Measurements from ENCODE around the gene ITPR2.

The ITPR2 gene

DNA sequence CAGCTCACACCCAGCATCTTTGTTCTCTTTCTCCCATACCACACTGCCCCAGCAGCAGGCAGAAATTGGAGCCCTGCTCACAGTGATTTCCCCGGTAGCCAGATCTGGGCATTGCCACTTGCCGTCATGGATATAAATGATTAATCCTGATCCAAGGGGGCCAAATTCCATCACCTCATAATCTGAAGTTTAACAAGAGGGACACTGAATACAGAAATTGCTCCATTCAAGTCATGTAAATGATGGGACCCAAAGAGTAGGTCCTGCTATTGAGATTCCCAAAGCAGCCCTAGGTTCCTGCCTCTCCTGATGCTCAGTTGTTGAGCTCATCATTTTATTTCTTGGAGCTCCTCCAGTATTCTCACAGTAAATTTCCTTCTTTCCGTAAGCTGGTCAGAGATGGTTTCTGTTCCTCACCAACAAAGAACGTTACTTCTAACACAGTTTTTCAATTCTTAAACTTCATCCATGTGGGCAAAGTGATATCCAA is 11.7 kb downstream of the ITPR2 start:
- DNase-seq (ENCODE audit: low spot score), result peak; percentile 11

DNA sequence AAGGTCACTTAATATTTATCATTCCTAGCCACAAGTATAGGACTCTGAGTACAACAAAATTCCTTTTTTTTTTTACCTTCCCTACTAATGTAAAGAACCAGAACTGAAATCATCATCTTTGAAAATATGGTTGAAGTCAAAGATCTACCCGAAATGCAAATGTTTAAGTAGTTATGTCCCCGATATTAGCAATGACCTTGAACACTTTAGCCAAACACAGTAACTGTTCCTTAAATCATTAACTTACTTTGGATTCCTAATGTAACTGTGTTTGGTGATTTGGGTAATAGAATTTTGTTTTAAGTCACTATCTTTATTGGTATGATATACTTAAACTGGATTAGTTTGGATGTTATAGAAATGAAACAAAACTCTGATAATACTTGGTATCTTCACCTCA is 14.4 kb downstream of the ITPR2 start:
- no peak for DNase-seq (ENCODE audit: low spot score)

- no peak for DNase-seq (ENCODE audit: low spot score)
Observed at GRCh38 chr12:26818201-26818600, 14.8 kb downstream of the ITPR2 start.

DNA sequence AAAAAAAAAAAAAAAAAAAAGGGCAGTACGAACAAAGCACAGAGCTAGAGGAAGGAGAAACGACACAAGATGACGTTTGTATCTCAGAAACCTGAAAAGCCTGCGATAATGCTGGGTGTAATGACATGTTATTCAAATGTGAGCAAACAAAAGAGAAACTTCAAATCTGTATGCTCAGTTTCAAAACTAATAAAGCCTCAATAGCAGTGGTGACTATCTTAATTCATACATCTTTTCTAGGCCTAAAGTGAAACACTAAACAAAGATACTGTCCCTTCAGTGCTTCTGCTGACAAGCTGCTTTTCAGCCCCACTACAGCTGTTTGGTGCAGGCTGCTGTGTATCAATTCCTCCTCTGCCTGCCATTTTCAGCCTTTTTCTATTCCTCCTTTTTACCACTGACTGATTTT is 15.8 kb downstream of the ITPR2 start:
- DNase-seq (ENCODE audit: low spot score), result no peak

DNA sequence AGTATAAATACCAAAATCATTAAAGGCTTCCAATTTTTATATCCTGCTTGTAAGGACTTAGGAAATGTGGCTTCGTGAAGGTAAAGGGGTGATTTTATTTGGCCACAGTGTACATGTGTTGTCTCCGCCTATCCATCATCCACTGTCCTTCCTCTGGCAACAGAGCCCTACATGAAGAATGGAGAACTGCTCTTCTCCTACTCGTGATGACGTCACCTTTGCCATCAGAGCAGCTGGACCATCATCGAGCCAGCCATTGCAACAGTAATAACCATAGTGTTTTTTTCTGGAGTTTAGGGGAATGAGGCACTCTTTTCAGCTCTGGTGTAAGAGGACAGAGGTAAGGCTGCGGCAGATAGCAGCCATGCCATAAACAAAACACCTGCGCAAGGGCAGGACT is 19.2 kb downstream of the ITPR2 start:
- no peak for DNase-seq (ENCODE audit: low spot score)

- DNase-seq (ENCODE audit: low spot score), result peak; percentile 78
Observed at GRCh38 chr12:26810330-26810729, 22.7 kb downstream of the ITPR2 start.

GRCh38 chr12:26809611-26810285 is 23.2 kb downstream of the ITPR2 start:
- no peak for DNase-seq (ENCODE audit: low spot score)

DNA sequence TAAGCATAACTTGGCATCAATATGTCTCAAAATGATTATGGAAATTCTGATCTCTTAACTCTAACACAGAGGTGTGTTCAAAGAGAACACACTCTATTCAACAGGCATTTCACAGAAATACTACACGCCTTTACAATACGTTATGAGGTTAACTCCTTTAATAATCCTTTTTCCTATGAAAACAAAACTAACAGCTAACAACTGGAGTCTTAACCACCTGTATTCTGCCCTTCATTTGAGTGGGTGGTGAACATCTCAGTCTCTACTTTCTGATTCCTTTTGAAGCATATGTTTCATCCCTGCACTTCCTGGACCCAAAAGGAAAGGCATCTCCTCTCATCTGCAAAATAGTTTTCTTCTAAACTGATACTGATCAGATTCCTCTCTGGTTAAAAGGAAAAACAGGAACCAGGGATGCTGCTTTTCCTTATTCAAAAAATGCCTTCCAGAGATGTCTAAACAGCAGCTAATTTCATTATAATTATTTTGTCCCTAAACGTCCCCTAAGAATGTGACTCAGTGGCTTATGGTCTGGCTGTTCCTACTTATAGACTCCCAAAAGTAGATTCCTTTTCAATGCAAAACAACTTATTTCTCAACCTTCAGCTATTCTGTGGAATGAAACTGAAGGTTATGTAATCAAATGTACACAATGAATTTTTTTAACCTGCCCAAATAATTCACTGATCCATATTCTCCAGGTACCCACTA is 24.1 kb downstream of the ITPR2 start:
- DNase-seq (ENCODE audit: low spot score), result no peak

DNA sequence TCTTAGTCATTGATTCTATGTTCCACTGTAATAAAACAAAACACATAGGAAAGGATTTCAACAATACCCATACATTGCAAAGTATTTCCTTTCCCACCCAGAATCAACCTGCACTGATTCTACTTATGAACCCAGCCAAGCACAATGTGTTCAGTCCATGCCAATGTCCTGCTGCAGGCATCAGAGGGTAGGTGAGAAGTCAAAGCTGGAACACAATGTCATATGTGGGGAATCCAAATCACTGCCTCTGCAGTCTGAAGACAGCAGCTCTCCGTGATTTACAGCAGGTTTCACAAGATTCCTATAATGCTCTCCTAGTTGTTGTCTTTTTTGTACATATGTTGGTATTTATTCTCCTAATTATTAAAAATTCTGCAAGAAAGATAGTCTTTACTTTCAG is 25.7 kb downstream of the ITPR2 start:
- DNase-seq (ENCODE audit: low spot score), result no peak

DNA sequence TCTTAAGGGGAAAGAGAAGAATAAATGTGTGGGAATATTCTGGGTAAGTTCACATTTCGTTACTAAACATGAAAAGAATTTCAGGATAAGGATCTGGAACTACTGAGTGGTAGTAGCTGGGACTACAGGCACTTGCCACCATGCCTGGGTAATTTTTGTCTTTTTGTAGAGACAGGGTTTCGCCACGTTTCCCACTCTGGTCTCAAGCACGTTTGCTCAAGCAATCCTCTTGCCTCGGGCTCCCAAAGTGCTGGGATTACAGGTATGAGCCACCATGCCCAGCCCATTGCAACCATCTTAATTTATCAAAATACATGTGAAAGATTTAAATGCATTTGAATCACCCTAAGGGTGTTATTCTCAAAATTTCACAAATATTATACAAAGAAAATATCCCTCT is 26.4 kb downstream of the ITPR2 start:
- DNase-seq (ENCODE audit: low spot score), result no peak

DNA sequence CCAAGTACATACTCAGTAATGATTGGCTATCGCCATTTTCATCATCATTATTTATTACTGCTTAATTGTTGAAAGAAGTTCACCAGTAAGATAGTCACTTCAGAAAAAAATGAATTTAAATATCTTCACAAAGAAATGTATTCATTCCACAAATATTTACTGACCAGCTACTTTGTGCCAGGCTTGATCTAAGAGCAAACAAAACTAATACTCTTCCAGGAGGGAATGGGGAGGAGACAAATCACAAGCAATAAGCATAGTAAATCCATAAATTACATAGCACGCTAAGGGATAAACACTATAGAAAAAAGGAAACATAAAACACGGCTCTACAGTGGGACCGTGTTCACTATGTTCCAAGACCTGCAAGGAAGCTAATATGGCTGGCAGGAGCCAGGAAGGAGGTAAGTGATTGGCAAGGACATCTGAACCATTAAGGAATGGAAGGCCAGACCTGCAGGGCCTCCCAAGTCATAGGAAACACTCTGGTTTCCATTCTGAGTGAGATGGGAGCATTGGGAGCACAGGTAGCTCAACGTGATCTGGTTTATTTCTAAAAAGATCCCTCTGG is 27.5 kb downstream of the ITPR2 start:
- DNase-seq (ENCODE audit: low spot score), result no peak

GRCh38 chr12:26803552-26803951 is 29.4 kb downstream of the ITPR2 start:
- DNase-seq (ENCODE audit: low spot score), result peak; percentile 51

- no peak for DNase-seq (ENCODE audit: low spot score)
Observed at GRCh38 chr12:26801486-26801885, 31.5 kb downstream of the ITPR2 start.

- no peak for DNase-seq (ENCODE audit: low spot score)
Observed at GRCh38 chr12:26800858-26801257, 32.1 kb downstream of the ITPR2 start.

DNA sequence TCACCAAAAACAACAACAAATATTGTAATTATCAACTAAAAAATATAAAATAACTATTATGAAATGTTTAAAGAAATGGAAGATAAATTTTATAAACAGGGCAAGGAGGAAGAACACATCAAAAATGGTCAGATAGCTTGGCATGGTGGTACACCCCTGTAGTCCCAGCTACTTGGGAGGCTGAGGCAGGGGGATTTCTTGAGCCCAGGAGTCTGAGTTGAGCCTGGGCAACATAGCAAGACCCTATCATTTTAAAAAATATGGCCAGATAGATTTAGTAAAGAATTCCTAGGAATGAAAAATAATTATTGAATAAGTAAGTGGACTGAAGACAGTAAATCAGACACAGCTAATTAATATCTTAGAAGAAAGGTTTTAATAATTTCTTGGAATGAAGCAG is 32.6 kb downstream of the ITPR2 start:
- no peak for DNase-seq (ENCODE audit: low spot score)

DNA sequence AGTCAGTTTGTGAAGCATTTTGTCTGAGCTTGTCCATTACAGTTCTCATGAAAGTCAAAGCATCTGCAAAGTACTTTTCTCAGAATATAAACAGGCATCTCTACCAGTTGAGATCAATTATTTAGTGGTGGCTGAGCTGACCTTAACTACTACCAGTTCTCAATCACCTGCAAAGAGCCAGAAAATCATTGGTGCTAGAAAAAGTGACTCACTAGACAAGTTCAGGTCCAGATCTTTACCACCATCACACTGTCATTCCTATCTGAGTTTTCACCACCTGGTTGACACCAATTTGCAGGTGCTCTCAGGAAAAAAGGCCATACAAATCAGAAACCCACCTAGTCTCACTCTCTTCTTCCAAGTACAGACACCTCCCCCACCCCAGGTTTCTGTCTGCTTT is 33.3 kb downstream of the ITPR2 start:
- no peak for DNase-seq (ENCODE audit: low spot score)

DNA sequence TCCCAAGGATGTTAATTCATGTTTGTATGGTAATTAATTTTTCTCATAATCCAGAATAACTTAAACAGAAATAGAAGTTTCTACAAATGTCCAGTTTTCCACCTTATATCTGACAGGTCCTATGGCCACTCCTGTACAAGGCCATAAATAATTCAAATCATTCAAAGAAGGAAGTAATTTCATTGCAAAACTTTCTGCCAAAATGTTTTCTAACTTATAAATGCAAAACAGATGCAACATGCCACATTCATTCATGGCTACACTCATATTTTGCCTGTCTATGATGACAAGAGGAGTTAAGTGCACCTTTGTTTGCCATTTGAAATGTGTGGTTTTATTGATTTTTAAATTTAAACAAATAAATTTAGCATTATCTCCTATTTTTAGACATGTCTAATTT is 34.4 kb downstream of the ITPR2 start:
- DNase-seq (ENCODE audit: low spot score), result no peak

DNA sequence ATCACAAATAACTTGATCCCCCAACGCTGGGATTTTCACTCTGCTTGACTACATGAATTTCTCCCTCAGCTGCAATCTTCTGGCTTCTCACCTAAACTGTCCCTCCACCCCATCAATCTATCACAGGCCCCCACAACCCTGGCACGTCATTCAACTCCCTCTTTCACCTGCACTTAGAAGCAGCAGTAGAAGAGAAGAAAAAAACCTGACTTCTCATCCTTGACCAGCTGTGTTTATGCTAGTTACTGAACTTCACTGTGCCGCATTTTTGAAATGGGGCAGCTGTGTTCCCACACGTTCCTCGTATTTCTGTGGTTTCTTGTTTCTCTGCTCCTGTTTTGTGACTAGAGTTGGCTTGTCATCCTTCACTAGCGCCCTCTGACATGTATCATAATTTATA is 35.0 kb downstream of the ITPR2 start:
- DNase-seq (ENCODE audit: low spot score), result no peak

DNA sequence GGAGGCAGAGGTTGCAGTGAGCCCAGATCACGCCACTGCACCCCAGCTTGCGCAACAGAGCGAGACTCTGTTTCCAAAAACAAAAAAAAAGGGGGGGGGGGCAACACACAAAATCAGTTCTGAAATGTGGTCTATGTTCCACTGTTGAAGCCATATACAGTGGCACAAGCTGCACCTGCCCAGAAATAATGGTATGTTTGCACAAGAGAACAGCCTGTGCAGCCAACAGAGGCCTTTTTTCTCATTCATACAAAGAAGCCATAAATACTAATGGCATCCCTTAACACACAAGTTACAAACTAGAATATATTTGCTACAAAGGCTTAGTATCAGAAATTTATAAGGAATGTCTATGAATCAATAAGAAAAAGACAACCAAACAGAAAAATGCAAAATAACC is 37.1 kb downstream of the ITPR2 start:
- DNase-seq (ENCODE audit: low spot score), result no peak

DNA sequence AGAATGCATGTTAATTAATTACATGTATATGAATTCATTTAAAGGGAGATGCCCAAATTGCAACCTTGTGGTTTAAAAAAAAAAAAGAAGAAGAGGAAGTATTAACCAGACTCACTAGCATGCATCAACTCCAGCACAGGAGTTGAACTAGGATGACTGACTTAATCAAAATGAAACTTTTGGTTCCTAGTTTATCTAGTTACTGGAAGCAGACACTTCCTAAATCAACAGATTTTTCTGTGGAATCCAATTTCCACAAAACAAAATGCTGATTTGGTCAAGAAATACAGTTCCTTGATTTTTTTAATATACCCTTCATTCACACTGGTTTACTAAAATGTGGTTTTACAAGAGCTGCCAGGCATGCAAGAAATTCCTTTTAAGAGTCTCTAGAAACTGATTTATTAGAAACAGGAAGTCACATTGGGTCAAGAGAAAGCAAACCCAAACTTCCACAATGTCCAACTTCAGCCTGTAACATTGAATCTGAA is 41.6 kb downstream of the ITPR2 start:
- peak; percentile 30 for DNase-seq (ENCODE audit: low spot score)

DNA sequence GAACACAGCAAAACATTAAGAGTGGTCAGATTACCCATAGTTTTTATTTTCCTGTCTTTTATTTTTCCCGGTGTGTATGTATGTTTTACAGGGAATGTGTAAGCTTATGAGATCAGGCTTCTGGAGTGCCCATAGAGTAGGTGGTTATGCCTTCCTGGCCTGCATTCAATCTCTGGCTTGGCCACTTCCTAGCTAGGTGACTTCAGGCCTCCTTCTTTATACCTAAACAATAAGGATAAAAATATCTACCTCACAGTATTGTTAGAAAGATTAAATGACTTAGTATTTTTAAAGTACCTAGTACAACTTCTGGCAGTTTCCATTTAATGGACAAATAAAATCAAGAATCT is 42.4 kb downstream of the ITPR2 start:
- DNase-seq (ENCODE audit: low spot score), result no peak

- DNase-seq (ENCODE audit: low spot score), result peak; percentile 62
Observed at GRCh38 chr12:26789731-26790644, 43.0 kb downstream of the ITPR2 start.

Measured in GM03348 (cell line).